ENCODE results near the gene MICAL3. TPM values are rescaled to one million over a fixed set of nuclear protein-coding genes. Genes with fewer than 3 reads are reported as not detected.
A peak's percentile ranks its signal among the peaks of the same experiment; 100 is the strongest.
"Not testable (repeated sequence)": the region's sequence is repeated elsewhere in the genome, so short reads cannot be mapped to it uniquely, and the experiment has no call there.

The MICAL3 gene
- polyA plus RNA-seq, 1 donor: 36.1 TPM

GRCh38 chr22:18059991-18060390 lies 35.6 kb upstream of the MICAL3 start:
- Histone ChIP-seq H3K4me1 (ENCODE audit: control insufficient read depth, insufficient read depth, low read length) (peaks cover 60% of the 10 kb centered on the region), H3K9me3 (ENCODE audit: control insufficient read depth, low read depth, low read length) (no peaks in the 10 kb centered on the region), H3K4me3 (ENCODE audit: low read length) (no peak overlapping the region), H3K27me3 (ENCODE audit: control insufficient read depth, insufficient read depth, low read length) (no peaks in the 10 kb centered on the region), H3K27ac (ENCODE audit: low read length) (peak overlapping the region; percentile 92), H3K36me3 (ENCODE audit: control insufficient read depth, insufficient read depth, low read length) (no peaks in the 10 kb centered on the region)
- WGBS (ENCODE audit: insufficient coverage, low lambda C conversion rate): 100% methylated on average over 1 of the region's 5 CpGs
- no peak for DNase-seq

GRCh38 chr22:18059473-18059872 lies 35.1 kb upstream of the MICAL3 start:
- no peak overlapping the region for H3K4me3 ChIP-seq (ENCODE audit: low read length)
- peaks cover 57% of the 10 kb centered on the region for H3K4me1 ChIP-seq (ENCODE audit: control insufficient read depth, insufficient read depth, low read length)
- H3K36me3 ChIP-seq (ENCODE audit: control insufficient read depth, insufficient read depth, low read length): no peaks in the 10 kb centered on the region
- H3K27me3 ChIP-seq (ENCODE audit: control insufficient read depth, insufficient read depth, low read length): no peaks in the 10 kb centered on the region
- H3K27ac ChIP-seq (ENCODE audit: low read length): peak overlapping the region; percentile 83
- no peaks in the 10 kb centered on the region for H3K9me3 ChIP-seq (ENCODE audit: control insufficient read depth, low read depth, low read length)
- WGBS (ENCODE audit: insufficient coverage, low lambda C conversion rate): 100% methylated on average over 1 of the region's 3 CpGs
- no peak for DNase-seq

GRCh38 chr22:18059094-18059417 lies 34.7 kb upstream of the MICAL3 start:
- WGBS (ENCODE audit: insufficient coverage, low lambda C conversion rate): 87% methylated on average over 3 of the region's 5 CpGs

GRCh38 chr22:18058371-18059093 lies 34.2 kb upstream of the MICAL3 start:
- Histone ChIP-seq H3K9me3 (ENCODE audit: control insufficient read depth, low read depth, low read length) (no peaks in the 10 kb centered on the region), H3K27me3 (ENCODE audit: control insufficient read depth, insufficient read depth, low read length) (no peaks in the 10 kb centered on the region), H3K36me3 (ENCODE audit: control insufficient read depth, insufficient read depth, low read length) (no peaks in the 10 kb centered on the region), H3K4me1 (ENCODE audit: control insufficient read depth, insufficient read depth, low read length) (peaks cover 57% of the 10 kb centered on the region), H3K4me3 (ENCODE audit: low read length) (no peak overlapping the region), H3K27ac (ENCODE audit: low read length) (peak overlapping the region; percentile 83)
- DNase-seq: peak; percentile 68 to 86
- no CpG with 5 or more reads among the region's 7 CpGs for WGBS (ENCODE audit: insufficient coverage, low lambda C conversion rate)

More at GRCh38 chr22:18059094-18059417, 34.7 kb upstream of the MICAL3 start:
- H3K4me1 ChIP-seq (ENCODE audit: control insufficient read depth, insufficient read depth, low read length): peaks cover 57% of the 10 kb centered on the region
- H3K9me3 ChIP-seq (ENCODE audit: control insufficient read depth, low read depth, low read length): no peaks in the 10 kb centered on the region
- H3K27ac ChIP-seq (ENCODE audit: low read length): peak overlapping the region; percentile 83
- peak in 1 of 2 donors; percentile 60 for DNase-seq
- H3K36me3 ChIP-seq (ENCODE audit: control insufficient read depth, insufficient read depth, low read length): no peaks in the 10 kb centered on the region
- H3K4me3 ChIP-seq (ENCODE audit: low read length): no peak overlapping the region
- no peaks in the 10 kb centered on the region for H3K27me3 ChIP-seq (ENCODE audit: control insufficient read depth, insufficient read depth, low read length)

- H3K27me3 ChIP-seq (ENCODE audit: control insufficient read depth, insufficient read depth, low read length): no peaks in the 10 kb centered on the region
- H3K4me3 ChIP-seq (ENCODE audit: low read length): no peak overlapping the region
- 100% methylated on average over 1 of the region's 4 CpGs for WGBS (ENCODE audit: insufficient coverage, low lambda C conversion rate)
- H3K9me3 ChIP-seq (ENCODE audit: control insufficient read depth, low read depth, low read length): no peaks in the 10 kb centered on the region
- H3K36me3 ChIP-seq (ENCODE audit: control insufficient read depth, insufficient read depth, low read length): no peaks in the 10 kb centered on the region
- DNase-seq: peak in 1 of 2 donors; percentile 57
- H3K4me1 ChIP-seq (ENCODE audit: control insufficient read depth, insufficient read depth, low read length): peaks cover 54% of the 10 kb centered on the region
- H3K27ac ChIP-seq (ENCODE audit: low read length): peak overlapping the region; percentile 83
Measured at GRCh38 chr22:18057568-18058209, 33.3 kb upstream of the MICAL3 start.

- no CpG with 5 or more reads among the region's 10 CpGs for WGBS (ENCODE audit: insufficient coverage, low lambda C conversion rate)
- Histone ChIP-seq H3K27ac (ENCODE audit: low read length) (peak overlapping the region; percentile 83), H3K4me3 (ENCODE audit: low read length) (no peak overlapping the region), H3K9me3 (ENCODE audit: control insufficient read depth, low read depth, low read length) (no peaks in the 10 kb centered on the region), H3K27me3 (ENCODE audit: control insufficient read depth, insufficient read depth, low read length) (no peaks in the 10 kb centered on the region), H3K36me3 (ENCODE audit: control insufficient read depth, insufficient read depth, low read length) (no peaks in the 10 kb centered on the region), H3K4me1 (ENCODE audit: control insufficient read depth, insufficient read depth, low read length) (peaks cover 53% of the 10 kb centered on the region)
- no peak for DNase-seq
Measured at GRCh38 chr22:18056807-18057474, 32.6 kb upstream of the MICAL3 start.

- Histone ChIP-seq H3K36me3 (ENCODE audit: control insufficient read depth, insufficient read depth, low read length) (no peaks in the 10 kb centered on the region), H3K4me1 (ENCODE audit: control insufficient read depth, insufficient read depth, low read length) (peaks cover 47% of the 10 kb centered on the region), H3K27ac (ENCODE audit: low read length) (peak overlapping the region; percentile 83), H3K4me3 (ENCODE audit: low read length) (no peak overlapping the region), H3K9me3 (ENCODE audit: control insufficient read depth, low read depth, low read length) (no peaks in the 10 kb centered on the region), H3K27me3 (ENCODE audit: control insufficient read depth, insufficient read depth, low read length) (no peaks in the 10 kb centered on the region)
- DNase-seq: peak; percentile 88 to 91
- no CpG with 5 or more reads among the region's 4 CpGs for WGBS (ENCODE audit: insufficient coverage, low lambda C conversion rate)
Measured at GRCh38 chr22:18056161-18056666, 31.9 kb upstream of the MICAL3 start.

- Histone ChIP-seq H3K27ac (ENCODE audit: low read length) (peak overlapping the region; percentile 83), H3K4me1 (ENCODE audit: control insufficient read depth, insufficient read depth, low read length) (peaks cover 42% of the 10 kb centered on the region), H3K4me3 (ENCODE audit: low read length) (no peak overlapping the region), H3K27me3 (ENCODE audit: control insufficient read depth, insufficient read depth, low read length) (no peaks in the 10 kb centered on the region), H3K36me3 (ENCODE audit: control insufficient read depth, insufficient read depth, low read length) (no peaks in the 10 kb centered on the region), H3K9me3 (ENCODE audit: control insufficient read depth, low read depth, low read length) (no peaks in the 10 kb centered on the region)
- WGBS (ENCODE audit: insufficient coverage, low lambda C conversion rate): 43% methylated on average over 1 of the region's 7 CpGs
- DNase-seq: no peak
Measured at GRCh38 chr22:18055619-18056160, 31.3 kb upstream of the MICAL3 start.

GRCh38 chr22:18053216-18053946 lies 29.0 kb upstream of the MICAL3 start:
- not testable (repeated sequence) for H3K4me3 ChIP-seq (ENCODE audit: low read length); DNase-seq; H3K27me3 ChIP-seq (ENCODE audit: control insufficient read depth, insufficient read depth, low read length); H3K9me3 ChIP-seq (ENCODE audit: control insufficient read depth, low read depth, low read length); H3K27ac ChIP-seq (ENCODE audit: low read length); H3K36me3 ChIP-seq (ENCODE audit: control insufficient read depth, insufficient read depth, low read length)
- WGBS (ENCODE audit: insufficient coverage, low lambda C conversion rate): no CpG with 5 or more reads among the region's 49 CpGs
- peaks cover 30% of the 10 kb centered on the region for H3K4me1 ChIP-seq (ENCODE audit: control insufficient read depth, insufficient read depth, low read length)

GRCh38 chr22:18051113-18051512 lies 26.8 kb upstream of the MICAL3 start:
- no CpG with 5 or more reads among the region's 12 CpGs for WGBS (ENCODE audit: insufficient coverage, low lambda C conversion rate)
- not testable (repeated sequence) for H3K36me3 ChIP-seq (ENCODE audit: control insufficient read depth, insufficient read depth, low read length); H3K4me3 ChIP-seq (ENCODE audit: low read length); H3K4me1 ChIP-seq (ENCODE audit: control insufficient read depth, insufficient read depth, low read length); H3K27me3 ChIP-seq (ENCODE audit: control insufficient read depth, insufficient read depth, low read length); H3K9me3 ChIP-seq (ENCODE audit: control insufficient read depth, low read depth, low read length); DNase-seq; H3K27ac ChIP-seq (ENCODE audit: low read length)
